Ectodermal cell (in vitro differentiated cells): ENCODE measurements around the gene EBF3. TPM values are rescaled to one million over a fixed set of nuclear protein-coding genes. Genes with fewer than 3 reads are reported as not detected.

ENCODE experiments used
- H3K27ac ChIP-seq: 2 replicates; pipeline ENCODE4 v1.7.0; 2013; ENCODE audit warnings: mild to moderate bottlenecking, low read depth, low read length; ENCODE audit not compliant: insufficient read depth, poor library complexity, severe bottlenecking
- H3K27me3 ChIP-seq: 2 replicates; pipeline ENCODE4 v1.7.0; 2013; ENCODE audit warnings: mild to moderate bottlenecking, low read length; ENCODE audit not compliant: insufficient read depth, control insufficient read depth, poor library complexity, severe bottlenecking
- H3K36me3 ChIP-seq: one replicate; pipeline ENCODE4 v1.7.0; 2013; ENCODE audit warnings: low read length; ENCODE audit not compliant: control insufficient read depth, insufficient read depth
- H3K4me1 ChIP-seq: one replicate; pipeline ENCODE4 v1.7.0; 2013; ENCODE audit warnings: low read length; ENCODE audit not compliant: control insufficient read depth, insufficient read depth
- H3K4me3 ChIP-seq: 2 replicates; pipeline ENCODE4 v1.7.0; 2013; ENCODE audit warnings: low read depth, low read length, control low read depth; ENCODE audit not compliant: insufficient read depth
- H3K9me3 ChIP-seq: 2 replicates; pipeline ENCODE4 v1.7.0; 2013; ENCODE audit warnings: mild to moderate bottlenecking, low read length, moderate library complexity; ENCODE audit not compliant: control insufficient read depth
- WGBS, 2 experiments: methylation state at CpG; one replicate each; pipeline ENCODE4 v1.1.7; 2013; ENCODE audit warnings: missing lambda C conversion rate in 2 of 2; 5-methylcytosine and 5-hydroxymethylcytosine counted together
- polyA plus RNA-seq, 4 experiments: library from polyadenylated mRNA; stranded (reverse); fragments of 50-300 nt; gene quantifications; one replicate each; pipeline ENCODE4 v1.2.3, GENCODE V29; 2013

The EBF3 gene, protein sequence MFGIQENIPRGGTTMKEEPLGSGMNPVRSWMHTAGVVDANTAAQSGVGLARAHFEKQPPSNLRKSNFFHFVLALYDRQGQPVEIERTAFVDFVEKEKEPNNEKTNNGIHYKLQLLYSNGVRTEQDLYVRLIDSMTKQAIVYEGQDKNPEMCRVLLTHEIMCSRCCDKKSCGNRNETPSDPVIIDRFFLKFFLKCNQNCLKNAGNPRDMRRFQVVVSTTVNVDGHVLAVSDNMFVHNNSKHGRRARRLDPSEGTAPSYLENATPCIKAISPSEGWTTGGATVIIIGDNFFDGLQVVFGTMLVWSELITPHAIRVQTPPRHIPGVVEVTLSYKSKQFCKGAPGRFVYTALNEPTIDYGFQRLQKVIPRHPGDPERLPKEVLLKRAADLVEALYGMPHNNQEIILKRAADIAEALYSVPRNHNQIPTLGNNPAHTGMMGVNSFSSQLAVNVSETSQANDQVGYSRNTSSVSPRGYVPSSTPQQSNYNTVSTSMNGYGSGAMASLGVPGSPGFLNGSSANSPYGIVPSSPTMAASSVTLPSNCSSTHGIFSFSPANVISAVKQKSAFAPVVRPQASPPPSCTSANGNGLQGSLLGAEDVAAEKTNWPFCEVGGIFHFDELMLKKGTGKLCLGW
- polyA plus RNA-seq (2013, experiment 1 of 4), result 2.3 TPM
- polyA plus RNA-seq (2013, experiment 2 of 4), result 2.6 TPM
- polyA plus RNA-seq (2013, experiment 3 of 4), result 2.8 TPM
- 4.4 TPM for polyA plus RNA-seq (2013, experiment 4 of 4)

DNA sequence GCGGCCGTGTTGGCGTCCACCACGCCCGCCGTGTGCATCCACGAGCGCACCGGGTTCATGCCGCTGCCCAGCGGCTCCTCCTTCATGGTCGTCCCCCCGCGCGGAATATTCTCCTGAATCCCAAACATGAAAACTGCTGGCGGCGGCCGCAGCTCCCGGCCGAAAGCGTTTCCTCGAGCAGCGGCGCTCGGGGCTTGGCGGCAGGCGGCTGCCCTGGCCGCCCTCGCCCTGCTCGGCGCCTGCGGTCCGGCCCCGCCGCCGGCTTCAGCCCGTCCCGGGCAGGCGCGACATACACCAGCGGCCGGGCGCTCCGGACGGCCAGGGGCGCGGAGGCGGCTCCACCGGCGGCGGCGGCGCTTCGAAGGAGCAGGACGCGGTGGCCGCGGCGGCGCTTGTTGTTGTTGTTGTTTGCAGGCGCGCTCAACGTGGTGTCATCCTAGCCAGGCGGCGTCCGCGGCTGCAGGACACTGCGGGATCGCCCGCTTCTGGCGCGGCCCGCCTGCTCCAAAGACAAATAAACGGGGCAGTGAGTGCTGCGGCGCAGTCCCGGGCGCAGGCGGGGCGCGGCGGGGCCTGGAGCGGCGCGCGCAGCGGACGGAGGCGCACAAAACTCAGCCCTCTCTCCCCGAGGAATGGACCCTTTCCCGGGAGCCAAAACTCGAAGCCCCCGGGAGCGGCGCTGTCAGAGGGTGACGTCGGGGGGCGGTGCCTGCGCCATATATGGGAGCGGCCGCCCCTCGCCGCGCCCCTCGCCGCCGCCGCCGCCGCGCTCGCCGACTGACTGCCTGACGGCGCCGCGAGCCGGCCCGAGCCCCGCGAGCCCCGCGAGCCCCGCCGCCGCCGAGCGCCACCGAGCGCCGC, at the start of gene EBF3:
Gene EBF3, minus strand, starts transcription at position 634 of the 861 bp plus-strand sequence. Its CDS starts 506 bp downstream, at position 128.
- Histone ChIP-seq H3K9me3 (no peaks in the 10 kb centered on the region), H3K27ac (peak within 1 kb of the TSS; percentile 28), H3K27me3 (peaks cover 99% of the 10 kb centered on the region), H3K4me3 (peak within 1 kb of the TSS; percentile 42), H3K36me3 (no peaks in the 10 kb centered on the region), H3K4me1 (peaks cover 36% of the 10 kb centered on the region)
- WGBS, 2 experiments, result 0% methylated on average over 131 of the region's 131 CpGs

DNA sequence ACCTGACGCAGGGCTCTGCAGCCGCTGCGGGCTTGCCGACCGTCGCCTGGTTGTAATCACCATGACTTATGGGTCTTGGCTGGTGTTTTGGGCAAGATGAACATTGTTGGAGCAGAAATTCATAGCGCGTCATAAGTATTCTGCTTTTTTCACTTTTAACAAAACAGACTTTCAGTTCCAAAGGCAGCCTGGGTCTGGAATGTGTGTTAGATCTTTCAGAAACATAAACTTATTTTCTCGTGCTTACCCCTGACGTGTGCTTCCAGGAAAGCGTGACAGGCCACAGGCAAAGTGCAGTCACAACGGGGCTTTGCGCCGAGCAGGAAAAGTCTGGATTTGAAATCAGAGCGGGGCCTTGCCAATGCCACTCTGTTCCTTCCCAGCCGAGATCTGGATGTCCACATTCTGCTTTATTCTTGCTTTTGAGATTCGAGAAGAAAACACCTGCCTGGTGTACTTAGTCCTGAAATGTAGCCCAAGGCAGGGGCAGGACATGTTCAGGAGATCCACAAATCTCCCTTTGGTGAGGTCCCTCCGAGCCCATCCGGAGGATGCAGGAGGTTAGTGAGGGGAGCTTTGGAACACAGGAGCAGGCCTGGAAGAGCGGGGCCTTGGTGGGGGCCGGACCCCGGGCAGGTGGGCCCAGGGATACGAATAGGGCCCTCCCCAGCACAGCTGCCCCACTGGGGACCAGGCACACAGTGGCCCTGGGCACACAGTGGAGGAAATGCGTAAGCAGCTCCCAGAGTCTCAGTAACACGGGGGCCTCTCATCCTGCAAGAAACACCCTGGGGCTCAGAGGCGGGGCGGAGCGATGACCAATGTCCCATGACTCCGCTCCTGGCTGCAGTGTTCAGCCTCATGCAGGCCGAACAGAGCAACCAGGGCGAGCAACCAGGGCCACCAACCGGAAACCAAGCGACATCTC, 49.5 kb upstream of the EBF3 start:
- Histone ChIP-seq H3K9me3 (no peaks in the 10 kb centered on the region), H3K27ac (no peak overlapping the region), H3K4me3 (no peak overlapping the region), H3K27me3 (no peaks in the 10 kb centered on the region), H3K36me3 (no peaks in the 10 kb centered on the region), H3K4me1 (no peaks in the 10 kb centered on the region)
- WGBS, 2 experiments, result 93 to 95% methylated on average over 33 of the region's 33 CpGs

DNA sequence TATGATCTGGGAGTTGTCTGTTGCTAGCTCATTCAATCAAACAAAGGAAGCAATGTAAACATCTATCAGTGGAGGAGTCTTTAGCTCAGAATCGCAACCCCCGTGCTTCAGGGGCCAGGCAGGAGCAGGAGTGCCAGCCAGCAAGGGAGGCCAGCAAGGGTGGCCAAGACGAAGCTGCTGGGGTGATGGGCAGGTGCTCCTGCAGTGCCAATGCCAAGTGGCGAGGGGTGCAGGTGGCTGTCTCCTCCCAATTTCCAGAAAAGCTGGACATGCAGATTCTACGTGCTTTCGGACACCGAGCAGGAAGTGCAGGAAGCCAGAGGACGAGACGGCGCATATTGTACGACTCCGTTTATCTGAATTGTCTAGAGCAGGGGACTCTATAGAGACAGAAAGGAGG, 48.1 kb upstream of the EBF3 start:
- 93% methylated on average over 12 of the region's 12 CpGs for WGBS, 2 experiments
- Histone ChIP-seq H3K36me3 (no peaks in the 10 kb centered on the region), H3K27me3 (no peaks in the 10 kb centered on the region), H3K4me1 (no peaks in the 10 kb centered on the region), H3K4me3 (no peak overlapping the region), H3K27ac (no peak overlapping the region), H3K9me3 (no peaks in the 10 kb centered on the region)

DNA sequence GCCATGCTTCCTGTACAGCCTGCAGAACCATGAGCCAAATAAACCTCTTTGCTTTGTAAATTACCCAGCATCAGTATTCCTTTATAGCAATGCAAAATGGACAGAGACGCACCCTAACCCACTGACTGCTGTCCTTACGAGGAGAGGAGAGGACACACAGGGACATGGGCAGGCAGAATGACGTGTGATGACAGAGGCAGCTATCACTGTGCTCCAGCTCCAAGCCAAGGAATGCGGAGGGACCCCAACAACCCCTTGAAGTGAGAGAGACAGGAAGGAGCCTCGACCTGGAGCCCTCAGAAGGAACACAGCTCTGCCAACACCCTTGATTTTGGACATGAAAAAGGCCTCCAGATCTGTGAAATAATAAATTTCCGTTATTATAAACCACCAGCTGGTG, 46.6 kb upstream of the EBF3 start:
- WGBS, 2 experiments, result 87 to 90% methylated on average over 6 of the region's 6 CpGs
- Histone ChIP-seq H3K4me3 (no peak overlapping the region), H3K36me3 (no peaks in the 10 kb centered on the region), H3K4me1 (no peaks in the 10 kb centered on the region), H3K9me3 (no peaks in the 10 kb centered on the region), H3K27me3 (no peaks in the 10 kb centered on the region), H3K27ac (no peak overlapping the region)

DNA sequence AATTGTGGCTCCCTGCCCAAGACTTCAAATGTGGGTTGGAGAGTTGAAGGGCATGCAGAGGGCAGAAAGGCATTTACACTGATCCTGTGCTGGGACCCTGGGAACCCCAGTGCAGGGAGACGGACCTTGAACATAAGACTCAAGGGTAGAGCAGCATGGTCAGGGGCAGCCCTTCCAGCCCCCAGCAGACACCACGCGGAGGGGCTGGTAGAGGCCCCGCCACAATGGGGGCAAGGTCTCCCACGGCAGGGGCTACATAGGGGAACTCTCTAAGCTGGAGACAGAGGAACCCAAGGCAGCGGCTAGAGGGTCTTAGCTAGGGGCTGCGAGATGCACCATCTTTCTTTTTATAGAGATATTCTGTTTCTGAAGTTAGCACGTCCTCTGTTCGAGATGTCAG, 45.2 kb upstream of the EBF3 start:
- WGBS, 2 experiments, result 93 to 94% methylated on average over 9 of the region's 9 CpGs
- Histone ChIP-seq H3K36me3 (no peaks in the 10 kb centered on the region), H3K27me3 (no peaks in the 10 kb centered on the region)

DNA sequence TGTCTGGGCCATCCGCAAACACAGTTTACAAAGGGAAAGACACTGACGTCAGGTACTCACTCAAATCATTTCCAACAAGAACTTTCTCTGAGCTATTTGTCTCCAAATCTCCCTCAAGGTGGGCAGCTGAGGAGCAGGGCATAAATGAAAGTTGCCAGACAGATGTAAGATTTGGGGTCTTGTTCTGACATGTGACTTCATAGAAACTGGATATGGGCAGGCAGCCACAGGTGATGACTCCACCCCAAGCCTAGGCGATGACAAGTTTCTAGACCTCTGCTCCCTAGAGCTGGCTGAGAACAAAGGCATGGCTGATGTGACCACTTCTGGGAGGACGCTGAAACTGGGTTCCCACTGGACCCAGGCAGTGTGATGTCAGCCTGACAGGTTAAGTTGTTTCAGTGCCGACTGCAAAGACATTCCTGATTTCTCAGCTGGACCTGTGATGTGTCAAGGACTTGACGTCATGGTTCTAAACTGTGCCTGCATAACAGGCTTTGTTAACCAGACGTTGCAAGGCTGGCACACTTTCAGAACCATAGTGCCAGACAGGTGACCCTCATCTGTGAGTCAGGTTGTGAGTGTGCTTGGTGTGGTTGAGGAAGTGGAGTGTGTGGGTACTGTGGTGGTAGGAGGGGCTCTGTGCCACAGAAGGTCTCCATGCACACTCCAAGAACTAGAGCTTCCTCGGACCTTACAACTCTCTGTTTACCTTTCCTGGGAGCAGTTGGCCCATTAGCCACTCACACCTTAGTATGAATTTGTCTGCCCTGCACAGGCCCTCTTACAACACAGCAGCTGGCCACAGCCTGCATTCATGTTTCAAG, 39.9 kb upstream of the EBF3 start:
- 93% methylated on average over 8 of the region's 8 CpGs for WGBS, 2 experiments
- Histone ChIP-seq H3K27ac (no peak overlapping the region), H3K4me1 (no peaks in the 10 kb centered on the region), H3K4me3 (no peak overlapping the region), H3K9me3 (peaks cover 2% of the 10 kb centered on the region), H3K36me3 (no peaks in the 10 kb centered on the region), H3K27me3 (no peaks in the 10 kb centered on the region)

More for the DNA sequence above, 45.2 kb upstream of the EBF3 start:
- Histone ChIP-seq H3K9me3 (peaks cover 2% of the 10 kb centered on the region), H3K27ac (no peak overlapping the region), H3K4me3 (no peak overlapping the region), H3K4me1 (no peaks in the 10 kb centered on the region)

DNA sequence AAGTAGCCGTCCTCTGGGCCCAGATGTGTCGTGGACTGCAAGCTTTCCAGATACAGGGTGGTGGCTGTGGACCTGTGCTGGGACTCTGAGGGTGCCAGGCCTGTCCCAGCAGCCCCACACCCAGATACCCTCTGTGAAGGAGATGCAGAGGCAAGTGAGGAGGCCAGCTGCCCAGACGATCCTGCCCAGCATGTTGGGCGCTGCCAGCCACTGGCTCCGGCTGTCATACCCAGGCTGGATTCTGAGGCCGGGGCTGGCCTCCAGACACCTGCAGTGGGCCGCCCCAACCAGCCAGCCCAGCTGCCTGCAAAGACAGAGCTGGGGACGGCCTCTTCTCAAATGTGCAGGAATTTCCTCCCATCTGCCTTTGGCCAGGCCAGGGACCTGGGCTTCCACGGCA, 39.1 kb upstream of the EBF3 start:
- Histone ChIP-seq H3K4me1 (no peaks in the 10 kb centered on the region), H3K9me3 (peaks cover 2% of the 10 kb centered on the region)
- WGBS, 2 experiments, result 86 to 89% methylated on average over 9 of the region's 9 CpGs

DNA sequence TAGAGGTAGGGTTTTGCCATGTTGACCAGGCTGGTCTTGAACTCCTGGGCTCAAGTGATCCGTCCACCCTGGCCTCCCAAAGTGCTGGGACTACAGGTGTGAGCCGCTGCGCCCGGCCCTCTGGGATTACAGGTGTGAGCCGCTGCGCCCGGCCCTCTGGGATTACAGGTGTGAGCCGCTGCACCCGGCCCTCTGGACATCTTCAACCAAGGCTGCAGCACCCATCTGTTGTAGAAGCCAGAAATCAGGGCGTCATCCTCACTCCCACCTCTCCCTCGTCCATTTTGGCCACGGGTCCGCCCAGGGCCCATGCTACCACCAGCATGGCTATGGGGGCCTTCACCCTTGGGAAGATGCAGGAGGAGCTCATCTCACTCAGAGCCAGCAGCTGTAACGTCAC, 38.5 kb upstream of the EBF3 start:
- H3K27ac ChIP-seq, result no peak overlapping the region
- no peaks in the 10 kb centered on the region for H3K36me3 ChIP-seq
- H3K4me3 ChIP-seq, result no peak overlapping the region
- no peaks in the 10 kb centered on the region for H3K4me1 ChIP-seq
- 89 to 90% methylated on average over 14 of the region's 14 CpGs for WGBS, 2 experiments
- no peaks in the 10 kb centered on the region for H3K27me3 ChIP-seq
- H3K9me3 ChIP-seq, result peaks cover 2% of the 10 kb centered on the region

More for the DNA sequence above, 39.1 kb upstream of the EBF3 start:
- Histone ChIP-seq H3K27ac (no peak overlapping the region), H3K27me3 (no peaks in the 10 kb centered on the region), H3K36me3 (no peaks in the 10 kb centered on the region), H3K4me3 (no peak overlapping the region)

DNA sequence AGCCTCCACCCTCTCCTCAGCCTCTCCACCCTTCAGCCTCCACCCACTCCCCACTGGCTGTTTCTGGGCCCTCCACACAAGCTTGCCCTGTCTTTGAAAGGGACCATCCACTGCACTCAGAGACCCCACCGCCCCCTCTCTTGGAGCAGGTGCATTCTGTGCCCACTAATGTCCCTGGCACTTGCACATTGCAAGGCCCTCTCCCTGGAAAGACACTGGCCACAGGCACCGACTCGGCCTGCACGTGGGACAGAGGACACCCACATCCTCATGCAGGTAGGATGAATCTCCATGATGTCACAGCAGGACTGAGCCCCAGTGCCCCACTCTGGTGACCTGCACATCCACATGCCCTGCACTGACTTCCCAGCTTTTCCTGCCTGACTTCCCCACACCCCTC, 36.8 kb upstream of the EBF3 start:
- Histone ChIP-seq H3K4me3 (no peak overlapping the region), H3K4me1 (no peaks in the 10 kb centered on the region), H3K27ac (no peak overlapping the region), H3K27me3 (no peaks in the 10 kb centered on the region), H3K36me3 (no peaks in the 10 kb centered on the region), H3K9me3 (peaks cover 2% of the 10 kb centered on the region)
- 85 to 89% methylated on average over 4 of the region's 4 CpGs for WGBS, 2 experiments
